ENCODE measurements around the gene SRP72.
"Not testable (repeated sequence)": the region's sequence is repeated elsewhere in the genome, so short reads cannot be mapped to it uniquely, and the experiment has no call there.

Gene SRP72

GRCh38 chr4:56467284-56468096 is at the start of gene SRP72:
SRP72 (plus strand) TSS chr4:56467617; CDS start chr4:56467636, 19 bp downstream.
- peak; percentile 88 for DNase-seq

- no peak for DNase-seq
Measured at GRCh38 chr4:56424176-56424575, 43.2 kb upstream of the SRP72 start.

GRCh38 chr4:56424697-56425514 is 42.5 kb upstream of the SRP72 start:
- DNase-seq: peak; percentile 45

DNA sequence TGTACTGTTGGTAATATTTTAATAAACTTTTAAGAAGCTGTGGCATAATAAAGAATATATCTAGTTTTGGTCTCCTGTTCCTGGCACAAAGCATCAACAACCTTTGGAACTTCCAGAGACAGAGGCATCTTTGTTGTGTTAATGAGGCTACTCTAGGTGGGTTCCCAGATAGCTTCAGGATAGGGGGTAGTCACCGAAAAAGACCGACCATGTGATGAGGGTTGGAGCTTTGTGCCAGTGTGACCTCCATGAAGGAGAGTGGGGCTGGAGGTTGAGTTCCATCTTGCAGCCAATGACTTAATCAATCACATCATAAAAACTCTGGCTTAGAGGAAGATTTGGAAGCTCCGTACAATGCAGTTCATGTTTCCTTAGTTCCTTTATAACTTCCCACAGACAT is 41.9 kb upstream of the SRP72 start:
- DNase-seq: no peak

- no peak for DNase-seq
Measured at GRCh38 chr4:56426273-56426672, 41.1 kb upstream of the SRP72 start.

DNA sequence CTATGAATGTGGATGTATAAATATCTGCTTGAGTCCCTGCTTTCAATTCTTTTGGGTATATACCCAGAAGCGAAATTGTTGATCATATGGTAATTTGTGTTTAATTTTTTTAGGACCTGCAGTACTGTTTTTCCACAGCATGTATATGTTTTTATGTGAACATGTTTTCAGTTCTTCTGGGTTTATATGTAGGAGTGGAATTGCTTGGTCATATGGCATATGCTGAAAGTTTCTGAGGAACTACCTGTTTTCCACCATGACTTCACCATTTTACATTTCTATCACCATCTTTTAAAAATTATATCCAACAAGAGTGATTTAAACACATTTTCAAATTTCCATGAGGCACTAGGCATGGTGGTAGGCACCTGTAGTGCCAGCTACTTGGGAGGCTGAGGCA is 40.2 kb upstream of the SRP72 start:
- no peak for DNase-seq

GRCh38 chr4:56430203-56430602 is 37.2 kb upstream of the SRP72 start:
- DNase-seq: no peak

DNA sequence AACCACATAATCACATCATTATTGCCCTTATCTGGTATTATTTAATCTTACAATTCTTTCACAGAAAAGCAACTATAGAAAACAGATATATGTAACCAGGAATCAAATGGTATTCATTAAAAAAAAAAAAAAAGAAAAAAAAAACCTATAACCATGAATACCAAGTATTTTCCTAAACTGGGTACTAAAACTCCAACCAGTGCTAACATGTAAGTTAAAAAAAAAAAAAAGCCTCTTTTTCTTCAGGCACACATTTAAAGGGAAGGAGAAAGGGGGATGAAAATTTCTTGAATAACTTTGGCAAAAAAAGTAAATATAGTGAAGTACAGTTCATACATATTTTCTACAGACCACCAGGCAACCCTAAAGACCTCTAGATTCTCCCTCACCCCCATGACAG is 34.1 kb upstream of the SRP72 start:
- no peak for DNase-seq

- DNase-seq: no peak
Measured at GRCh38 chr4:56434599-56435139, 32.7 kb upstream of the SRP72 start.

- peak; percentile 99 for DNase-seq
Measured at GRCh38 chr4:56435140-56435926, 32.1 kb upstream of the SRP72 start, which contains the start of gene PPAT. PPAT (minus strand) TSS chr4:56435615; CDS start chr4:56435477, 138 bp downstream.

- DNase-seq: no peak
Measured at GRCh38 chr4:56438766-56439165, 28.7 kb upstream of the SRP72 start.

GRCh38 chr4:56440983-56441382 is 26.4 kb upstream of the SRP72 start:
- no peak for DNase-seq

DNA sequence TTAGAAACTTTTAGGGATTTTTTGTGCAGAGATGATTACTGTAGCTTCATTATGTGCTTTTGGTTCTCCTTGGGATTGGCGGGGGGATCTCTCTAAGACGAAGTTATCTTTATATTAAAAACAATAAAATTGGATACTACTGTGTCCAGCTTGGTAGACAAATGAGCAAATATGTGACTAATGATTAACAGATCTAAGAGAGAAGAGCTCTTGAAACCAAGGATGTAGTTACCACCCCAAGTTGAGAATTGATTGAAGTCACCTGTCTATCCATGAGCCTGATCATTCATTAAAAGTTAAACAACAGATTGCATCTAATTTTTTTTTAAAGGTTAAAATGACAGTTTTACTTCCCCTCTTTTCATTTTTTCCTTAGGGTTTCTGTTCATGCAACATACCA is 22.7 kb upstream of the SRP72 start:
- no peak for DNase-seq

- DNase-seq: no peak
Measured at GRCh38 chr4:56445699-56446098, 21.7 kb upstream of the SRP72 start.

DNA sequence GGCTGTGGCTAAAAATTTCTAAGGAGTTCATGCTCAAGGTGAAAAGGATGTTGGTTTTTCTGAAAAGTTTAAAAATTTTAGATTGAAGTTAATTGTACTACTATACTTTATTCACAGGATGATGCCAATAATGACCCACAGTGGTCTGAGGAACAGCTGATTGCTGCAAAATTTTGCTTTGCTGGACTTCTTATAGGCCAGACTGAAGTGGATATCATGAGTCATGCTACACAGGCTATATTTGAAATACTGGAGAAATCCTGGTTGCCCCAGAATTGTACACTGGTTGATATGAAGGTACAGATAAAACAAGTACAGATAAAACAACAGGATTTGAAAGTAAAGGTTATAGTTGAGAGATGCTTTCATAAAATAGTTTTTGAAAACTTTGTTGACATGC is 19.1 kb upstream of the SRP72 start:
- DNase-seq: no peak

GRCh38 chr4:56449475-56449874 is 17.9 kb upstream of the SRP72 start:
- not testable (repeated sequence) for DNase-seq

DNA sequence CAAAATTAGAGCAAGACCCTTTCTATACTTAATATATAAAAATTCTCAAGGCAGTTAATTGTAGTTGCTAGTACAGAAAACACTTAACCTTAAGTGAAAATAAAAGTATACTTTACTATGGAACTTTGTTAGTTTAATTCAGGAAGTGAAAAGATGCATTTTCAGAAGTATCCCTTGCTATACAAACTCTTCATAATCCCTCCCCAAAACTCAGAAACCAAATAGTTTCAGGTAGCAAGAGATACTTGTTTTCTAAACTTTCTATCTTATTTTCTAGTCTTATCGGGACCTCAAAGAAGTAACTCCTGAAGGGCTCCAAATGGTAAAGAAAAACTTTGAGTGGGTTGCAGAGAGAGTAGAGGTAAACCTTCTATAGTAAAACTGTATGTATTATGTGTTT is 17.1 kb upstream of the SRP72 start:
- no peak for DNase-seq

DNA sequence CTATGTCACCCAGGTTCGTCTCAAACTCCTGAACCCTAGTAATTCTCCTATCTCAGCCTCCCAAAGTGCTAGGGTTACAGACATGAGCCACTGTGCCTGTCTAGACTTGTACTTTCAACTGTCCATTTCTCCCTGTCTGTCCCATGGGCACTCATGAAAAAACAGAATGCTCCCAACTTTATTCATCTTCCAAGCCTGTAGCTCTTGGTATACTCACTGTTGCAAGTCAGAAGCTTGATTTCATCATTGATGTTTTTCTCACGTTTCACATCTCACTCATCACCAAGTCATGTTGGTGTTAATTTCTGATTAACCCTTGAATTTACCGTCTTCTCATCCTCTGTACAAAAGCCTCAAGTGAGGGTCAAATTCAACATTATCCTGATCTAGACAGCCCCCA is 7.3 kb upstream of the SRP72 start:
- no peak for DNase-seq

DNA sequence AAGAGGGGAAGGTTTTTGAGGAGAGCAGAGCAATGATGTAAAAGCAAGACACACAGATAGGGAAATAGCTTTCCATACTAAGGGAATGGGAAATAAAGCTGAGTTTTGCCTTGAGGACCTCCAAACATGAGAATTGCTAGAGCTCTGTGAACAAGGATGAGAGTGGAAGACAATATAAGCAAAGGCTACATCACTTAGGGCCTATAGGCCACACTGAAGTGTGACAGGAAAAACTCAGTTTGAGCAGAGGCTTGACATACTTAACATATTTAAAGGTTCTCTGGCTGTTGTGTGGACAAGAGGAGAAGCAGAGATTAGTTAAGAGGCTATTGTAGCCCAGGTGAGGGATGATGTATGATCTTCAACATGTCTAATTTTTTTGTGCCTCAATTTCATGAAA is 5.3 kb upstream of the SRP72 start:
- no peak for DNase-seq

GRCh38 chr4:56463711-56464110 is 3.7 kb upstream of the SRP72 start:
- no peak for DNase-seq

DNA sequence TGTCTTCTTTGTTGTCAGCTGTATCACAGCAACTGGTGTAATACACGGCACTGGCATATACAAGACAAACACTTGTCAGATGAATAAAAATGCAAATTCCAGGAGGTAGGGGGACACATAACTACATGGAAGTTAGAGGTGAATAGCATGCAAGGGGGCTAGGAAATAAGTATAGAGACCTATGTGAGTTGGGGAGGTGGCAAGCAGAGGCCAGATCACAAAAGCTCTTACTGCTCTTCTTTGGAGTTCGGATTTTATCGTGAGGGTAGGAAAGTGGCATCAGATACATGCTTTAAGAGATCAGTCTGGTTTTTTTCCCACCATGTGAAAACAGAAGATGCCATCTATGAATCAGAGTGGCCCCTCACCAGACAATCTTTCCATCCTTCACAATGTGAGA is 2.8 kb upstream of the SRP72 start:
- no peak for DNase-seq

- no peak for DNase-seq
Measured at GRCh38 chr4:56465599-56466295, 1.7 kb upstream of the SRP72 start.

Measured in activated gamma-delta T cell treated with Interleukin-2 at 50 U/mL for 16 hours (primary cell).